Fibroblast of pulmonary artery (primary cell): ENCODE data around the gene SELENON.

ENCODE experiments used
- DNase-seq: peaks from one replicate; pipeline ENCODE4 v3.0.0-alpha.2; 2010; ENCODE audit warnings: low read depth
- H3K4me3 ChIP-seq: replicated peaks from 2 replicates; pipeline ENCODE4 v1.5.1; 2011; ENCODE audit warnings: low read depth, mild to moderate bottlenecking, control low read depth, low read length, moderate library complexity
- CTCF ChIP-seq: IDR thresholded peaks from 2 replicates; pipeline ENCODE4 v1.5.1; 2011; ENCODE audit warnings: mild to moderate bottlenecking, control low read depth, low read length, inconsistent platforms; ENCODE audit errors: missing control alignments

The SELENON gene

GRCh38 chr1:25765923-25766589, 33.9 kb upstream of the SELENON start:
- H3K4me3 ChIP-seq = no peak overlapping the region
- no peak for TF ChIP-seq CTCF
- no peak for DNase-seq

- no peak for DNase-seq
- H3K4me3 ChIP-seq = no peak overlapping the region
- no peak for TF ChIP-seq CTCF
Measured at GRCh38 chr1:25766721-25767436, 33.1 kb upstream of the SELENON start.

- TF ChIP-seq CTCF = no peak
- no peak for DNase-seq
- H3K4me3 ChIP-seq = no peak overlapping the region
Measured at GRCh38 chr1:25767437-25767770, 32.6 kb upstream of the SELENON start.

GRCh38 chr1:25768999-25769398, 31.0 kb upstream of the SELENON start:
- DNase-seq = no peak
- no peak for TF ChIP-seq CTCF
- no peak overlapping the region for H3K4me3 ChIP-seq

GRCh38 chr1:25769625-25770383, 30.2 kb upstream of the SELENON start:
- DNase-seq = no peak
- H3K4me3 ChIP-seq = no peak overlapping the region
- TF ChIP-seq CTCF = no peak

- no peak overlapping the region for H3K4me3 ChIP-seq
- TF ChIP-seq CTCF = no peak
- no peak for DNase-seq
Measured at GRCh38 chr1:25770541-25771220, 29.3 kb upstream of the SELENON start.
